Anterior cingulate cortex (tissue), 58 donors: ENCODE results near the gene ARHGAP31.
"Not testable (repeated sequence)": the region's sequence is repeated elsewhere in the genome, so short reads cannot be mapped to it uniquely, and the experiment has no call there.

Source experiments
- DNase-seq, 58 donors: peaks; one replicate each; lab custom pipeline; 2025; lab: John Stamatoyannopoulos, UW

ARHGAP31 gene

DNA sequence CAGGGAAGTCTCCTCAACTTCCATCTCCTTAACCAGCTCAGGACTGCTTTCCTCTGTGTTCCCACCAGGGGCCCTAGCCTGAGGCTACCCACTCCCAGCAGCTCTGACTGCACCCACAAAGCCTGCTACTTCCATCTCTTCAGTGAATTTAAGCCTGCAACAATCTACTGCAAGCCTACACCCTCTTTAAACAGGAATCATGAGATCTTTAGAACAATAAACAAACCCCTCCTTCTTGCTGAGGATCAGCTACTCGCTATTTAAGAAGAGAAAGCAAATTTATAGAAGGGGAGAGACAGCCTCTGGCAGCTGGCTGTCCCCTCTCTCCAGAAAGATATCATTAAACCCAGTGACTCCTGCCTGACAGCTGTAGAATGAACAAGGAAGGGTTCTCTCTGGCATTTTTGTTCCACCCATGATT, 51.9 kb downstream of the ARHGAP31 start:
- DNase-seq, result no peak

GRCh38 chr3:119347036-119347435, 52.9 kb downstream of the ARHGAP31 start:
- DNase-seq, result no peak

DNA sequence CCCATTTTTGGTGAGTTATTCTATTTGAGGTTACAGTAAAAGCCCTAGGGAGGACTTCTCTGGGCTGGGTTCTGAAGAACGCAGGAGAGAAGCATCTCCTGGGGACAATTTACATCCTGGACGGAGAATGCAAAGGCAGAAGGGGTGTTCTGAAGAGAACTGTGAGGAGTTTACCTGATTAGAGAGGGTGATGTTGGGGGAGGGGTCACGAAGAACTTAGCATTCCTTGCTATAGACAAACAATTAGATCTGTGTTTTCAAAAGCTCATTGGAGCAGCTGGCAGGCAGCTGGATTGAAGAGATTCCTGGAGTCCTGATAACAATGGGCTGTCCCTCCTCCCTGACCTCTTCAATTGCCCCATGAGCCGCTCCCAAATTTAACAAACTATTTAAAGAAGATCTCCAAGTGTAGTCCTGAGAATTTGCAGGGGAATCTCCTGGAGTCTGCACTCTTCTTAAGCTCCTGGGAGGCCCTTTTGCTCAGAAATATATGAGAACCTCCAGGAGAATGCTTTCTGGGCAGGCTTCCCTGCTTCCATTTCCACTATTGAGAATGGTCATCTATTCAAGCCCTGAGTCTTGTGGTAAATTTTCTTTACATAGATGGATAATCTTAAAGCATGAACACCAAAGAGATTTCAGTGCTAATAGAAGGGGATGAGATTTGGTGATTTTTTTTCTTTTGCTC, 55.3 kb downstream of the ARHGAP31 start:
- DNase-seq, result no peak

- DNase-seq, result no peak
These were observed 55.9 kb downstream of the ARHGAP31 start for GRCh38 chr3:119350114-119350513.

- no peak for DNase-seq
These were observed 57.4 kb downstream of the ARHGAP31 start for GRCh38 chr3:119351581-119351980.

- DNase-seq, result no peak
These were observed 57.9 kb downstream of the ARHGAP31 start for GRCh38 chr3:119352034-119352609.

DNA sequence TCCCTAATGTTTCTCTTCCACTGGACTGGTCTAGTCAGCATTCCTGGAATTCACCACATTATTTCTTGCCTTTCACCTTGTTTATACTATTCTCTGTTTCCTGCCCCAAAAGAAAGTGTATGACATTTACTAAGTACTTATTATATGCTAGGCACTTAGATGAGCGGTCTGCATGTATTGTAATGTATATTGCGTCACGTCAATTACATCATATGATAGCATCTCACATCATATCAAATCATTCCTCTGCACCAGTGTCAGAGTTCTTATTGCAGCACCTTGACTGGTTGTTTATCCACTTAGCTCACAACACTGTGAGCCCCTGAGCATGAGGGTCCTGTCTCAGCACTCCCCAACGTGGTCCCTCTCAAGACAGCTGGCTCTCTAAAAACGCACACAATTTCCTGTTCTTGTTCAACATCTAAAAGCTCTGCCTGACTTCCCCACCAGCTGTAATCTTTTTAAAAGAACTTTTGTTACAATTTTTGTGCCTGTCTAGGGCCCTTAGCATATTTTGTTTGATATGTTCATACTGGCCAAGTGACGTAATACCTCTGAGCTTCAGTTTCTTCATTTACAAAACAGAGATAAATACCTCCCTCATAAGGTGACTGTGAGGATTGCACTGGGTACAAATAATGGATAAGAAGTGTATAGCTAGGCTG, 58.8 kb downstream of the ARHGAP31 start:
- DNase-seq, result no peak

DNA sequence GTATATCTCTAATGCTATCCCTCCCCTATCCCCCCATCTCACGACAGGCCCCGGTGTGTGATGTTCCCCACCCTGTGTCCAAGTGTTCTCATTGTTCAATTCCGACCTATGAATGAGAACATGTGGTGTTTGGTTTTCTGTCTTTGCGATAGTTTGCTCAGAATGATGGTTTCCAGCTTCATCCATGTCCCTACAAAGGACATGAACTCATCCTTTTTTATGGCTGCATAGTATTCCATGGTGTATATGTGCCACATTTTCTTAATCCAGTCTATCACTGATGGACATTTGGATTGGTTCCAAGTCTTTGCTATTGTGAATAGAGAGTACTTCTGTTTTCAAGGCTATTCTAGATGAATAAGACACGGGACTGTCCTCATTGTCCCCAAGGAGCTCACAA, 61.4 kb downstream of the ARHGAP31 start:
- not testable (repeated sequence) for DNase-seq

GRCh38 chr3:119356646-119357045, 62.5 kb downstream of the ARHGAP31 start:
- no peak for DNase-seq

GRCh38 chr3:119357190-119357589, 63.0 kb downstream of the ARHGAP31 start:
- DNase-seq, result no peak

- DNase-seq, result no peak
These were observed 65.5 kb downstream of the ARHGAP31 start for GRCh38 chr3:119359476-119360326.

- DNase-seq, result no peak
These were observed 66.7 kb downstream of the ARHGAP31 start for GRCh38 chr3:119360736-119361462.

- DNase-seq, result no peak
These were observed 67.8 kb downstream of the ARHGAP31 start for GRCh38 chr3:119362010-119362409.

DNA sequence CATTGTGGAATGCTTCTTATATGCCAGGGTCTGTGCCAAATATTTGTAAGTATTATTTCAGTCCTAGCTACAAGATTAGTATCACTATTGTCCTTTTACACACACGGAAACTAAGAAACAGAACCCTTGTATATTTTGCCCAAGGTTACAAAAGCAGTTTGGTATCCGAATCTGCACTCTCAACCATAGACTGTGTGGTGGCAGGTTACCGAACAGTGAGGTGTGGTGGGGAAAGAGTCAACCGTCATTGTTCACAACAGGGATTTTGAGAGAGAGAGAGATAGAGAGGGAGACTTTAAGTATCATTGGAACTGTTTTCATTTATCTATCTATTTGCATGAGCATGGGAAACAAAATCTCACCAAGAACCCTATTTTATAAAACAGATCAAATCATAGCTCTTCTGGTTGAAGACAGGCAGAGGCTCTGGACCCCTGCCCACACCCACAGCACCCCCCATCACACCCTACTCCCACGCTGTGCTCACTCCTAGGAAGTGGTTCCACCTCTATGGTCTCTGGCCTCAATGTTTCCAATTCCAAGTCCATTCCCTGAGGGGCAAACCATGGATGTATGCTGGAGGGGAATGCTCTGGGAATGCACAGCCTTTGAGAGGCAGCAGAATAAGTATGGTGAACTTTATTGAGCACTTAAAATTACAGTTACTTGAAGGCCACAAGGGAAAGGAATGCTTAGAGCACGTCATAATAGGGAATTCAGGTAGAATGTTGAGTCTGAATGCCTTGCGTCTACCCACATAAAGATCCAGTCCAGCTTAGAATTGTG, 69.0 kb downstream of the ARHGAP31 start:
- no peak for DNase-seq

- no peak for DNase-seq
These were observed 70.2 kb downstream of the ARHGAP31 start for GRCh38 chr3:119364401-119364800.

- no peak for DNase-seq
These were observed 71.2 kb downstream of the ARHGAP31 start for GRCh38 chr3:119365418-119365817.

- DNase-seq, result no peak
These were observed 72.8 kb downstream of the ARHGAP31 start for GRCh38 chr3:119367000-119367399.

DNA sequence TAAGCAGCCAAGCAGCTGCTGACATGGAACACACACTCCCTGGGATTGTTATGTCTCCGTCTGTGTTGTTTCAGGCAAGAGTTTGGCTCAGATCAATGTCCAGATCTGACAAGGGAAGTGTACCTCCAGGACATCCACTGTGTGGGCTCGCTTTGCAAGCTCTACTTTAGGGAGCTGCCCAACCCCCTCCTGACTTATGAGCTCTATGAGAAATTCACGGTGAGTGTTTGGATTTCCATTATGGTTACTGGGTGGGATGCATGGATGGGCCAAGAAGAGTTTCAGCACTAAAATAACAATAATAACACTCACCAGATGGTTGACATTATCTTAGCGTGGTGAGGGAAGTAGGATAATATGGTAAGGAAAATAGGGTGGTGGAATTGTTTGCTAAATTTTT, 74.1 kb downstream of the ARHGAP31 start:
- DNase-seq, result no peak

DNA sequence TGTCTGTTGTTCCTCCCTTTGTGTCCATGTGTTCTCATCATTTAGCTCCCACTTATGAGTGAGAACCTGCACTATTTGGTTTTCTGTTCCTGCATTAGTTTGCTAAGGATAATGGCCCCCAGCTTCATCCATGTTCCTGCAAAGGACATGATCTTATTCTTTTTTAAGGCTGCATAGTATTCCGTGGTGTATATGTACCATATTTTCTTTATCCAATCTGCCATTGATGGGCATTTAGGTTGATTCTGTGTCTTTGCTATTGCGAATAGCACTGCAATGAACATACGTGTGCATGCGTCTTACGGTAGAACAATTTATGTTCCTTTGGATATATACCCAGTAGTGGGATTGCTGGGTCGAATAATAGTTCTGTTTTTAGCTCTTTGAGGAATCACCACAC, 77.6 kb downstream of the ARHGAP31 start:
- not testable (repeated sequence) for DNase-seq
